ENCODE results near the gene UBE2Z. TPM values are rescaled to one million over a fixed set of nuclear protein-coding genes. Genes with fewer than 3 reads are reported as not detected.

Gene UBE2Z
- total RNA-seq, 5 donors from 2014 or later (not counting 1 experiment from before 2014, with no cell fraction given) = 78.2 to 98.4 (median 91.6) TPM

GRCh38 chr17:48893646-48894508 is 14.3 kb upstream of the UBE2Z start:
- H3K4me3 Mint-ChIP-seq = peak overlapping the region; percentile 83 to 92 (median 88)
- H3K27me3 ChIP-seq (replicated peaks in 1 of 2; ENCODE audit: control insufficient read depth in 2 of 2, extremely low read depth in 1 of 2, insufficient read depth in 2 of 2, low read length in 1 of 2) = no peaks in the 10 kb centered on the region
- peak overlapping the region; percentile 93 for H3K27ac ChIP-seq (ENCODE audit: low read length)
- ChIA-PET POLR2A (interaction anchor here (0.6 to 1.0 kb wide), 3 partner anchors 12 to 789 kb away, joined by 3 to 4 read pairs (median 3); no protein-coding TSS in a partner anchor), CTCF (interaction anchor here in 1 of 2 donors (1.2 to 3.6 kb wide), 2 partner anchors 10 to 55 kb away, joined by 3 to 18 read pairs; no protein-coding TSS in a partner anchor)
- no peak overlapping the region for H3K4me3 ChIP-seq (ENCODE audit: control insufficient read depth in 1 of 2, extremely low read depth in 1 of 2, low read length in 1 of 2)
- peaks cover 4 to 20% of the 10 kb centered on the region in 2 experiments for H3K4me1 ChIP-seq (ENCODE audit: control insufficient read depth in 1 of 2, extremely low read depth in 1 of 2, insufficient read depth in 2 of 2, low read length in 2 of 2)
- peak overlapping the region; percentile 91 to 93 for H3K27ac Mint-ChIP-seq
- H3K36me3 ChIP-seq (ENCODE audit: control insufficient read depth in 2 of 2, extremely low read depth in 1 of 2, insufficient read depth in 1 of 2, low read length in 1 of 2) = peaks cover 0 to 25% of the 10 kb centered on the region in 2 donors
- peaks cover 23 to 31% (median 28%) of the 10 kb centered on the region in 3 donors for H3K4me1 Mint-ChIP-seq
- peaks cover 23% of the 10 kb centered on the region for H3K36me3 Mint-ChIP-seq
- 14% methylated on average over 1 of the region's 5 CpGs for WGBS (ENCODE audit: insufficient coverage)
- H3K9me3 Mint-ChIP-seq = no peaks in the 10 kb centered on the region
- H3K9me3 ChIP-seq = no peaks in the 10 kb centered on the region
- ATAC-seq (replicated peaks in 1 of 4) (no peak), DNase-seq (no peak)
- H3K27me3 Mint-ChIP-seq = no peaks in the 10 kb centered on the region

GRCh38 chr17:48894886-48895285 is 13.3 kb upstream of the UBE2Z start:
- H3K36me3 ChIP-seq (ENCODE audit: control insufficient read depth in 2 of 2, extremely low read depth in 1 of 2, insufficient read depth in 1 of 2, low read length in 1 of 2) = peaks cover 0 to 25% of the 10 kb centered on the region in 2 donors
- H3K4me1 ChIP-seq (ENCODE audit: control insufficient read depth in 1 of 2, extremely low read depth in 1 of 2, insufficient read depth in 2 of 2, low read length in 2 of 2) = peaks cover 4 to 20% of the 10 kb centered on the region in 2 experiments
- Mint-ChIP-seq H3K9me3 (no peaks in the 10 kb centered on the region), H3K4me3 (no peak overlapping the region), H3K27ac (no peak overlapping the region), H3K4me1 (peaks cover 23 to 29% (median 28%) of the 10 kb centered on the region in 3 donors), H3K36me3 (peaks cover 23% of the 10 kb centered on the region), H3K27me3 (no peaks in the 10 kb centered on the region)
- no peak for ATAC-seq (replicated peaks in 1 of 4)
- no peak for DNase-seq
- ChIA-PET POLR2A (interaction anchor here in 1 of 2 donors (0.6 kb wide), 1 partner anchor 788 kb away, joined by 4 read pairs; no protein-coding TSS in a partner anchor), CTCF (interaction anchor here in 1 of 2 donors (1.2 to 3.6 kb wide), 2 partner anchors 11 to 56 kb away, joined by 3 to 18 read pairs; no protein-coding TSS in a partner anchor)
- H3K4me3 ChIP-seq (ENCODE audit: control insufficient read depth in 1 of 2, extremely low read depth in 1 of 2, low read length in 1 of 2) = no peak overlapping the region
- WGBS (ENCODE audit: insufficient coverage) = no CpG with 5 or more reads among the region's 3 CpGs
- H3K27me3 ChIP-seq (replicated peaks in 1 of 2; ENCODE audit: control insufficient read depth in 2 of 2, extremely low read depth in 1 of 2, insufficient read depth in 2 of 2, low read length in 1 of 2) = no peaks in the 10 kb centered on the region
- H3K9me3 ChIP-seq = no peaks in the 10 kb centered on the region
- no peak overlapping the region for H3K27ac ChIP-seq (ENCODE audit: low read length)

GRCh38 chr17:48901241-48901640 is 7.0 kb upstream of the UBE2Z start:
- Histone ChIP-seq H3K4me1 (ENCODE audit: control insufficient read depth in 1 of 2, extremely low read depth in 1 of 2, insufficient read depth in 2 of 2, low read length in 2 of 2) (no peaks in the 10 kb centered on the region), H3K36me3 (ENCODE audit: control insufficient read depth in 2 of 2, extremely low read depth in 1 of 2, insufficient read depth in 1 of 2, low read length in 1 of 2) (peaks cover 0 to 16% of the 10 kb centered on the region in 2 donors), H3K9me3 (no peaks in the 10 kb centered on the region), H3K27ac (ENCODE audit: low read length) (no peak overlapping the region), H3K27me3 (replicated peaks in 1 of 2; ENCODE audit: control insufficient read depth in 2 of 2, extremely low read depth in 1 of 2, insufficient read depth in 2 of 2, low read length in 1 of 2) (no peaks in the 10 kb centered on the region), H3K4me3 (ENCODE audit: control insufficient read depth in 1 of 2, extremely low read depth in 1 of 2, low read length in 1 of 2) (no peak overlapping the region)
- DNase-seq (no peak), ATAC-seq (replicated peaks in 1 of 4) (no peak)
- no peaks in the 10 kb centered on the region for H3K9me3 Mint-ChIP-seq
- no peaks in the 10 kb centered on the region for H3K4me1 Mint-ChIP-seq
- H3K4me3 Mint-ChIP-seq = no peak overlapping the region
- H3K27me3 Mint-ChIP-seq = no peaks in the 10 kb centered on the region
- ChIA-PET CTCF (interaction anchor here in 1 of 2 donors (1.7 kb wide), 1 partner anchor 17 kb away, joined by 4 read pairs; no protein-coding TSS in a partner anchor), POLR2A (interaction anchor here in 1 of 2 donors (0.6 kb wide), 2 partner anchors 64 to 482 kb away, joined by 6 to 10 read pairs; no protein-coding TSS in a partner anchor)
- H3K27ac Mint-ChIP-seq = no peak overlapping the region
- 80% methylated on average over 1 of the region's 1 CpG for WGBS (ENCODE audit: insufficient coverage)
- peaks cover 14% of the 10 kb centered on the region for H3K36me3 Mint-ChIP-seq

- H3K4me3 ChIP-seq (ENCODE audit: control insufficient read depth in 1 of 2, extremely low read depth in 1 of 2, low read length in 1 of 2) = no peak overlapping the region
- Mint-ChIP-seq H3K36me3 (peaks cover 2% of the 10 kb centered on the region), H3K27me3 (no peaks in the 10 kb centered on the region), H3K9me3 (no peaks in the 10 kb centered on the region), H3K4me3 (no peak overlapping the region), H3K27ac (no peak overlapping the region), H3K4me1 (peaks cover 6 to 12% (median 7%) of the 10 kb centered on the region in 3 donors)
- no peaks in the 10 kb centered on the region for H3K27me3 ChIP-seq (replicated peaks in 1 of 2; ENCODE audit: control insufficient read depth in 2 of 2, extremely low read depth in 1 of 2, insufficient read depth in 2 of 2, low read length in 1 of 2)
- H3K27ac ChIP-seq (ENCODE audit: low read length) = no peak overlapping the region
- H3K36me3 ChIP-seq (ENCODE audit: control insufficient read depth in 2 of 2, extremely low read depth in 1 of 2, insufficient read depth in 1 of 2, low read length in 1 of 2) = no peaks in the 10 kb centered on the region
- no peak for ATAC-seq (replicated peaks in 1 of 4)
- POLR2A ChIA-PET = interaction anchor here in 1 of 2 donors (0.6 to 0.7 kb wide), 2 partner anchors 19 to 21 kb away, joined by 6 to 13 read pairs; no protein-coding TSS in a partner anchor
- no peaks in the 10 kb centered on the region for H3K9me3 ChIP-seq
- no CpG with 5 or more reads among the region's 1 CpG for WGBS (ENCODE audit: insufficient coverage)
- CTCF ChIA-PET = interaction anchor here (0.6 to 1.1 kb wide), 4 partner anchors 25 to 154 kb away, joined by 3 to 8 read pairs (median 3); no protein-coding TSS in a partner anchor
- peaks cover 0 to 8% of the 10 kb centered on the region in 2 experiments for H3K4me1 ChIP-seq (ENCODE audit: control insufficient read depth in 1 of 2, extremely low read depth in 1 of 2, insufficient read depth in 2 of 2, low read length in 2 of 2)
- no peak for DNase-seq
Observed at GRCh38 chr17:48903401-48903800, 4.8 kb upstream of the UBE2Z start.

GRCh38 chr17:48904428-48904827 is 3.8 kb upstream of the UBE2Z start:
- DNase-seq (no peak), ATAC-seq (replicated peaks in 1 of 4) (no peak)
- WGBS (ENCODE audit: insufficient coverage) = 90% methylated on average over 2 of the region's 7 CpGs
- Mint-ChIP-seq H3K9me3 (no peaks in the 10 kb centered on the region), H3K4me1 (peaks cover 9 to 16% (median 13%) of the 10 kb centered on the region in 3 donors), H3K36me3 (no peaks in the 10 kb centered on the region), H3K4me3 (no peak overlapping the region), H3K27me3 (no peaks in the 10 kb centered on the region), H3K27ac (no peak overlapping the region)
- H3K9me3 ChIP-seq = no peaks in the 10 kb centered on the region
- H3K36me3 ChIP-seq (ENCODE audit: control insufficient read depth in 2 of 2, extremely low read depth in 1 of 2, insufficient read depth in 1 of 2, low read length in 1 of 2) = no peaks in the 10 kb centered on the region
- no peak overlapping the region for H3K27ac ChIP-seq (ENCODE audit: low read length)
- peaks cover 2 to 12% of the 10 kb centered on the region in 2 experiments for H3K4me1 ChIP-seq (ENCODE audit: control insufficient read depth in 1 of 2, extremely low read depth in 1 of 2, insufficient read depth in 2 of 2, low read length in 2 of 2)
- CTCF ChIA-PET = interaction anchor here in 1 of 2 donors (0.7 kb wide), 1 partner anchor 82 kb away, joined by 4 read pairs; no protein-coding TSS in a partner anchor
- H3K4me3 ChIP-seq (ENCODE audit: control insufficient read depth in 1 of 2, extremely low read depth in 1 of 2, low read length in 1 of 2) = no peak overlapping the region
- POLR2A ChIA-PET = no interaction called here
- H3K27me3 ChIP-seq (replicated peaks in 1 of 2; ENCODE audit: control insufficient read depth in 2 of 2, extremely low read depth in 1 of 2, insufficient read depth in 2 of 2, low read length in 1 of 2) = no peaks in the 10 kb centered on the region

- H3K27ac ChIP-seq (ENCODE audit: low read length) = no peak overlapping the region
- Mint-ChIP-seq H3K4me3 (peak overlapping the region in 1 of 3 donors; percentile 21), H3K36me3 (no peaks in the 10 kb centered on the region), H3K27ac (peak overlapping the region in 1 of 2 donors; percentile 11), H3K4me1 (peaks cover 25 to 33% (median 30%) of the 10 kb centered on the region in 3 donors), H3K9me3 (no peaks in the 10 kb centered on the region), H3K27me3 (no peaks in the 10 kb centered on the region)
- peaks cover 9 to 28% of the 10 kb centered on the region in 2 experiments for H3K4me1 ChIP-seq (ENCODE audit: control insufficient read depth in 1 of 2, extremely low read depth in 1 of 2, insufficient read depth in 2 of 2, low read length in 2 of 2)
- CTCF ChIA-PET = interaction anchor here in 1 of 2 donors (0.5 kb wide), 1 partner anchor 232 kb away, joined by 3 read pairs; no protein-coding TSS in a partner anchor
- ATAC-seq (replicated peaks in 1 of 4) (no peak), DNase-seq (no peak)
- no peak overlapping the region for H3K4me3 ChIP-seq (ENCODE audit: control insufficient read depth in 1 of 2, extremely low read depth in 1 of 2, low read length in 1 of 2)
- POLR2A ChIA-PET = interaction anchor here in 1 of 2 donors (0.6 kb wide), 1 partner anchor 12 kb away, joined by 3 read pairs; no protein-coding TSS in a partner anchor
- no peaks in the 10 kb centered on the region for H3K27me3 ChIP-seq (replicated peaks in 1 of 2; ENCODE audit: control insufficient read depth in 2 of 2, extremely low read depth in 1 of 2, insufficient read depth in 2 of 2, low read length in 1 of 2)
- peaks cover 2 to 6% of the 10 kb centered on the region in 2 donors for H3K36me3 ChIP-seq (ENCODE audit: control insufficient read depth in 2 of 2, extremely low read depth in 1 of 2, insufficient read depth in 1 of 2, low read length in 1 of 2)
- no peaks in the 10 kb centered on the region for H3K9me3 ChIP-seq
- 91% methylated on average over 5 of the region's 9 CpGs for WGBS (ENCODE audit: insufficient coverage)
Observed at GRCh38 chr17:48905987-48906515, 2.2 kb upstream of the UBE2Z start.

Measured in T-cell (primary cell).